HEK293 (cell line): ENCODE results near the gene JAZF1.

ENCODE experiments used
- CTCF ChIA-PET: fragments of 350-600 bp; formaldehyde crosslinking; extraction: SDS; loops from one replicate; lab custom pipeline; 2021; ENCODE audit warnings: antibody characterized with exemption; lab: Yijun Ruan, JAX
- POLR2A ChIA-PET: fragments of 300-600 bp; formaldehyde crosslinking; extraction: SDS; loops from one replicate; lab custom pipeline; 2020; ENCODE audit warnings: antibody characterized with exemption, inconsistent platforms; lab: Yijun Ruan, JAX
- H3K27ac ChIP-seq: fragments of 200-500 bp; sonication (Bioruptor generic); 2 replicates; pipeline ENCODE4 v1.5.1; 2014; ENCODE audit warnings: low read depth, low read length, control low read depth, inconsistent platforms; ENCODE audit errors: extremely low read depth
- H3K36me3 ChIP-seq, 2 experiments: fragments of 200-500 bp in 1 of 2; sonication (Bioruptor generic) in 1 of 2; 1 replicate in 1 of 2; 2 replicates in 1 of 2; pipeline ENCODE4 v1.5.1; 2014 to 2017; ENCODE audit warnings: inconsistent platforms in 2 of 2, low read length in 2 of 2; ENCODE audit not compliant: control insufficient read depth in 2 of 2, insufficient read depth in 1 of 2
- H3K4me1 ChIP-seq: fragments of 200-500 bp; sonication (Bioruptor generic); 2 replicates; pipeline ENCODE4 v1.5.1; 2014; ENCODE audit warnings: mild to moderate bottlenecking, low read length, inconsistent platforms; ENCODE audit not compliant: control insufficient read depth, insufficient read depth
- H3K4me3 ChIP-seq: 2 replicates; pipeline ENCODE4 v1.5.1; 2011; ENCODE audit warnings: low read depth, mild to moderate bottlenecking, control low read depth, low read length, moderate library complexity
- H3K9me3 ChIP-seq: fragments of 200-500 bp; sonication (Bioruptor generic); 2 replicates; pipeline ENCODE4 v1.5.1; 2014; ENCODE audit warnings: low read depth, low read length, inconsistent platforms; ENCODE audit not compliant: control insufficient read depth, insufficient read depth
- GLIS1 ChIP-seq: fragments of 450-650 bp; formaldehyde crosslinking; IDR thresholded peaks from 2 replicates; pipeline ENCODE4 v1.5.1; 2016; ENCODE audit warnings: missing biosample characterization, missing genetic modification characterization
- HIC1 ChIP-seq: fragments of 450-650 bp; formaldehyde crosslinking; IDR thresholded peaks from 2 replicates; pipeline ENCODE4 v1.5.1; 2016; ENCODE audit warnings: missing biosample characterization, missing genetic modification characterization
- PATZ1 ChIP-seq: fragments of 450-650 bp; formaldehyde crosslinking; IDR thresholded peaks from 2 replicates; pipeline ENCODE4 v1.5.1; 2016; ENCODE audit warnings: missing biosample characterization, missing genetic modification characterization
- TRIM28 ChIP-seq: IDR thresholded peaks from 2 replicates; pipeline ENCODE4 v1.6.1; 2011; ENCODE audit warnings: low read length, control low read depth, borderline replicate concordance
- YY2 ChIP-seq: fragments of 450-650 bp; formaldehyde crosslinking; IDR thresholded peaks from 2 replicates; pipeline ENCODE4 v1.5.1; 2016; ENCODE audit warnings: missing biosample characterization, missing genetic modification characterization
- ZNF140 ChIP-seq: fragments of 450-650 bp; formaldehyde crosslinking; IDR thresholded peaks from 2 replicates; pipeline ENCODE4 v1.5.1; 2016; ENCODE audit warnings: missing biosample characterization, missing genetic modification characterization
- ZNF157 ChIP-seq: fragments of 450-650 bp; formaldehyde crosslinking; IDR thresholded peaks from 2 replicates; pipeline ENCODE4 v1.5.1; 2016; ENCODE audit warnings: missing biosample characterization, missing genetic modification characterization
- ZNF18 ChIP-seq: fragments of 450-650 bp; formaldehyde crosslinking; IDR thresholded peaks from 2 replicates; pipeline ENCODE4 v1.5.1; 2016; ENCODE audit warnings: missing biosample characterization, missing genetic modification characterization
- ZNF19 ChIP-seq: fragments of 450-650 bp; formaldehyde crosslinking; IDR thresholded peaks from 2 replicates; pipeline ENCODE4; 2016; ENCODE audit warnings: missing biosample characterization, missing genetic modification characterization, low read depth
- ZNF214 ChIP-seq: fragments of 450-650 bp; formaldehyde crosslinking; IDR thresholded peaks from 2 replicates; pipeline ENCODE4 v1.5.1; 2017; ENCODE audit warnings: missing biosample characterization, mild to moderate bottlenecking, missing genetic modification characterization, borderline replicate concordance
- ZNF223 ChIP-seq: fragments of 450-650 bp; formaldehyde crosslinking; IDR thresholded peaks from 2 replicates; pipeline ENCODE4 v1.5.1; 2016; ENCODE audit warnings: missing biosample characterization, missing genetic modification characterization
- ZNF280C ChIP-seq: fragments of 450-650 bp; formaldehyde crosslinking; IDR thresholded peaks from 2 replicates; pipeline ENCODE4 v1.5.1; 2016; ENCODE audit warnings: missing biosample characterization, missing genetic modification characterization
- ZNF280D ChIP-seq: fragments of 450-650 bp; formaldehyde crosslinking; IDR thresholded peaks from 2 replicates; pipeline ENCODE4 v1.5.1; 2016; ENCODE audit warnings: missing biosample characterization, missing genetic modification characterization
- ZNF362 ChIP-seq: fragments of 450-650 bp; formaldehyde crosslinking; IDR thresholded peaks from 2 replicates; pipeline ENCODE4 v1.5.1; 2016; ENCODE audit warnings: missing biosample characterization, missing genetic modification characterization
- ZNF37A ChIP-seq: fragments of 450-650 bp; IDR thresholded peaks from 2 replicates; pipeline ENCODE4 v1.5.1; 2018; ENCODE audit warnings: missing biosample characterization, missing genetic modification characterization
- ZNF473 ChIP-seq: fragments of 450-650 bp; formaldehyde crosslinking; IDR thresholded peaks from 2 replicates; pipeline ENCODE4 v1.5.1; 2017; ENCODE audit warnings: missing biosample characterization, missing genetic modification characterization
- ZNF561 ChIP-seq: fragments of 450-650 bp; IDR thresholded peaks from 2 replicates; pipeline ENCODE4 v1.5.1; 2018; ENCODE audit warnings: missing biosample characterization, missing genetic modification characterization, borderline replicate concordance
- ZNF580 ChIP-seq: fragments of 450-650 bp; formaldehyde crosslinking; IDR thresholded peaks from 2 replicates; pipeline ENCODE4 v1.5.1; 2016; ENCODE audit warnings: missing biosample characterization, missing genetic modification characterization
- ZNF747 ChIP-seq: fragments of 450-650 bp; formaldehyde crosslinking; IDR thresholded peaks from 2 replicates; pipeline ENCODE4 v1.5.1; 2016; ENCODE audit warnings: missing biosample characterization, missing genetic modification characterization

JAZF1 gene

GRCh38 chr7:28191184-28191583 lies 10.6 kb upstream of the JAZF1 start:
- H3K36me3 ChIP-seq, result no peaks in the 10 kb centered on the region
- TF ChIP-seq ZNF561 (tag by site-specific recombination), result no peak
- no peak for TF ChIP-seq ZNF747
- TF ChIP-seq GLIS1 (tag by site-specific recombination), result no peak
- TF ChIP-seq ZNF140 (tag by site-specific recombination), result no peak
- no peak for TF ChIP-seq ZNF18
- TF ChIP-seq ZNF280C (tag by site-specific recombination), result no peak
- TF ChIP-seq PATZ1, result no peak
- no peak for TF ChIP-seq TRIM28
- TF ChIP-seq ZNF37A (tag by site-specific recombination), result no peak
- no peak for TF ChIP-seq ZNF473 (tag by site-specific recombination)
- no peak for TF ChIP-seq ZNF157 (tag by site-specific recombination)
- TF ChIP-seq ZNF580, result no peak
- no peak for TF ChIP-seq HIC1 (tag by site-specific recombination)
- TF ChIP-seq ZNF223 (tag by site-specific recombination), result no peak
- no peak for TF ChIP-seq ZNF214 (tag by site-specific recombination)
- TF ChIP-seq YY2 (tag by site-specific recombination), result no peak
- no peak for TF ChIP-seq ZNF362 (tag by site-specific recombination)
- no peak for TF ChIP-seq ZNF19 (tag by site-specific recombination)
- TF ChIP-seq ZNF280D (tag by site-specific recombination), result no peak
- TF ChIP-seq, all 188 proteins: peak for 0
- no peak overlapping the region for H3K27ac ChIP-seq
- H3K4me3 ChIP-seq, result no peak overlapping the region
- POLR2A ChIA-PET, result no interaction called here
- CTCF ChIA-PET, result no interaction called here
- peaks cover 8% of the 10 kb centered on the region; the same call in 1 of the 2 replicates for H3K4me1 ChIP-seq
- H3K9me3 ChIP-seq, result no peaks in the 10 kb centered on the region
